SIG-M5 treated with dmso at 0.1 percent for 504 hours (cell line): ENCODE results near the gene SORCS1.

Experiments
- DNase-seq: peaks from one replicate; lab custom pipeline; 2025; ENCODE audit not compliant: unreplicated experiment; lab: John Stamatoyannopoulos, UW

Gene SORCS1

GRCh38 chr10:107163881-107164861 is at the start of gene SORCS1:
Gene SORCS1, minus strand, starts transcription at chr10:107164706.
- no peak for DNase-seq

GRCh38 chr10:107214261-107214660 is 49.8 kb upstream of the SORCS1 start:
- DNase-seq: no peak

- DNase-seq: no peak
Observed at GRCh38 chr10:107213861-107214260, 49.4 kb upstream of the SORCS1 start.

GRCh38 chr10:107206833-107207232 is 42.3 kb upstream of the SORCS1 start:
- no peak for DNase-seq

- no peak for DNase-seq
Observed at GRCh38 chr10:107169516-107169915, 5.0 kb upstream of the SORCS1 start.

- DNase-seq: no peak
Observed at GRCh38 chr10:107168738-107169137, 4.2 kb upstream of the SORCS1 start.

- no peak for DNase-seq
Observed at GRCh38 chr10:107166403-107166802, 1.9 kb upstream of the SORCS1 start.

GRCh38 chr10:107164992-107165391 is 486 bp upstream of the SORCS1 start:
- DNase-seq: no peak

GRCh38 chr10:107163076-107163855 is 1.2 kb downstream of the SORCS1 start:
- no peak for DNase-seq

GRCh38 chr10:107160866-107161265 is 3.6 kb downstream of the SORCS1 start:
- no peak for DNase-seq

GRCh38 chr10:107159871-107160270 is 4.6 kb downstream of the SORCS1 start:
- no peak for DNase-seq

GRCh38 chr10:107157071-107157470 is 7.4 kb downstream of the SORCS1 start:
- no peak for DNase-seq

GRCh38 chr10:107152087-107152486 is 12.4 kb downstream of the SORCS1 start:
- no peak for DNase-seq

GRCh38 chr10:107148906-107149305 is 15.6 kb downstream of the SORCS1 start:
- no peak for DNase-seq

GRCh38 chr10:107144490-107144889 is 20.0 kb downstream of the SORCS1 start:
- DNase-seq: no peak

- DNase-seq: no peak
Observed at GRCh38 chr10:107141524-107142061, 22.9 kb downstream of the SORCS1 start.

- DNase-seq: no peak
Observed at GRCh38 chr10:107139237-107139636, 25.3 kb downstream of the SORCS1 start.

- DNase-seq: no peak
Observed at GRCh38 chr10:107133656-107134055, 30.9 kb downstream of the SORCS1 start.

GRCh38 chr10:107129000-107129399 is 35.5 kb downstream of the SORCS1 start:
- no peak for DNase-seq

- DNase-seq: no peak
Observed at GRCh38 chr10:107126512-107127065, 37.9 kb downstream of the SORCS1 start.

GRCh38 chr10:107122703-107123102 is 41.8 kb downstream of the SORCS1 start:
- no peak for DNase-seq
